DND-41 (cell line): ENCODE data around the gene FBP1.

Experiments used
- EZH2 ChIP-seq: IDR thresholded peaks from 3 replicates; pipeline ENCODE4 v1.6.1; 2012; ENCODE audit warnings: borderline replicate concordance, low read depth, mild to moderate bottlenecking, moderate library complexity, low read length, inconsistent platforms; ENCODE audit not compliant: severe bottlenecking
- TF ChIP-seq, protein P1 (sequence below): IDR thresholded peaks from 2 replicates; pipeline ENCODE4 v1.5.1; 2012; ENCODE audit warnings: borderline replicate concordance, low read length, moderate library complexity, mild to moderate bottlenecking; ENCODE audit not compliant: poor library complexity, severe bottlenecking; ENCODE audit errors: extremely low read depth

DNA sequence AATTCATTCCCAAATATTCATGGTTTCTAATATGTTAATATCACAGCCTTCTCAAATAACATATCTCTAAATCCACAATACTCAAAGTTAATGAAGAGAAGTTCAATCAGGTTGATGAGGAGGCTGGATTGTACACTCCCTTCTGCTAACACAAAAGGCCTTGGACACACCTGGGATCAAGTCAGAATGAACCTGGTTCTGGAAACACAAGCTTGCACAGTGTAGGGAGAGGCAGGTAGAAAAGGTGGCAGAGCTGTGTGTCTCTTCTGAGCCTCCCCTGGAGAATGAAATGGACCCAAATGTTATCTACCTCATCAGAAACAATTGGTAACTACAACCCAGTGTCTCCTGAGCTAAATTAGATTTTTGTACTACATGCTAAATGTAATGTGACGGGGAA lies 40.7 kb upstream of the FBP1 start:
- TF ChIP-seq, protein P1, sequence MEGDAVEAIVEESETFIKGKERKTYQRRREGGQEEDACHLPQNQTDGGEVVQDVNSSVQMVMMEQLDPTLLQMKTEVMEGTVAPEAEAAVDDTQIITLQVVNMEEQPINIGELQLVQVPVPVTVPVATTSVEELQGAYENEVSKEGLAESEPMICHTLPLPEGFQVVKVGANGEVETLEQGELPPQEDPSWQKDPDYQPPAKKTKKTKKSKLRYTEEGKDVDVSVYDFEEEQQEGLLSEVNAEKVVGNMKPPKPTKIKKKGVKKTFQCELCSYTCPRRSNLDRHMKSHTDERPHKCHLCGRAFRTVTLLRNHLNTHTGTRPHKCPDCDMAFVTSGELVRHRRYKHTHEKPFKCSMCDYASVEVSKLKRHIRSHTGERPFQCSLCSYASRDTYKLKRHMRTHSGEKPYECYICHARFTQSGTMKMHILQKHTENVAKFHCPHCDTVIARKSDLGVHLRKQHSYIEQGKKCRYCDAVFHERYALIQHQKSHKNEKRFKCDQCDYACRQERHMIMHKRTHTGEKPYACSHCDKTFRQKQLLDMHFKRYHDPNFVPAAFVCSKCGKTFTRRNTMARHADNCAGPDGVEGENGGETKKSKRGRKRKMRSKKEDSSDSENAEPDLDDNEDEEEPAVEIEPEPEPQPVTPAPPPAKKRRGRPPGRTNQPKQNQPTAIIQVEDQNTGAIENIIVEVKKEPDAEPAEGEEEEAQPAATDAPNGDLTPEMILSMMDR: no peak
- TF ChIP-seq EZH2: no peak
